Activated CD4-positive, CD25-positive, alpha-beta regulatory T cell treated with anti-CD3 and anti-CD28 coated beads, Interleukin-2, amount 50 U/mL, for 24 hours (primary cell): ENCODE measurements around the gene SCYL3.
A peak's percentile ranks its signal among the peaks of the same experiment; 100 is the strongest.
"Not testable (repeated sequence)": the region's sequence is repeated elsewhere in the genome, so short reads cannot be mapped to it uniquely, and the experiment has no call there.

ENCODE experiments used
- ATAC-seq, 2 donors: fragments of 150-1000 bp; cut with Tn5 transposase; one replicate each; pipeline ENCODE4 v1.10.0; 2021; ENCODE audit warnings: mild to moderate bottlenecking in 1 of 2, moderate library complexity in 1 of 2

Gene SCYL3

DNA sequence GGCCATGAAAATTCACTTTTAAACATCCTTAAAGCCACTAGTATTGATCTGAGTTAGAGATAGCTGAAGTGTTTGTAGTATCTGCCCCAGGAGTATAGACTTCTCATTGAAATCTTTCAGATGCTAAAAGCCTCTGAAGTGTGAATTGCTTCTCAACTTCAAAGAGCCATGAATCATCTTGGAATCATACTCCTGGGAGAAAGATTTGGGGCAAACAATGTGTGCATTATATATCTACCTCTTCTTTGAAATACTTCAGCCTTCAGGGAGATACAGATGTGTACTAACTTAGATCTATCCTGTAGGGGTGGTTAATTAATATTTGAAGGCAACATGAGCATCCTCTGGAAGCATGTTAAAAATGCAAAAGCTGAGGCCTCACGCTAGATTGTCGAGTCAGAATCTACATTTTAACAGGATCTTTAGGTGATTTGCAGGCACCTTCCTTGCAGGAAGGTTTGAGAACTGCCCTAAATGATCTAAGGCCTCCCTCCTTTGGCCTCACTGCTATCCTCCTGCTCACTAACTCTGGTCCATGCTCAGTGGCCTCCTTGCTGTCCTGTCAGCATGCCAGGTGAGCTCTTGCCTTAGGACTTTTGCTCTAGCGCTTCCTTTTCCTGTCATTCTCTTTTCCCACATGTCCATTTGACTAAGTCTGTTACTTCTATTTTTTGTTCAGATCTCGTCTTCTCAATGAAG lies 6.0 kb upstream of the SCYL3 start:
- ATAC-seq: no peak

DNA sequence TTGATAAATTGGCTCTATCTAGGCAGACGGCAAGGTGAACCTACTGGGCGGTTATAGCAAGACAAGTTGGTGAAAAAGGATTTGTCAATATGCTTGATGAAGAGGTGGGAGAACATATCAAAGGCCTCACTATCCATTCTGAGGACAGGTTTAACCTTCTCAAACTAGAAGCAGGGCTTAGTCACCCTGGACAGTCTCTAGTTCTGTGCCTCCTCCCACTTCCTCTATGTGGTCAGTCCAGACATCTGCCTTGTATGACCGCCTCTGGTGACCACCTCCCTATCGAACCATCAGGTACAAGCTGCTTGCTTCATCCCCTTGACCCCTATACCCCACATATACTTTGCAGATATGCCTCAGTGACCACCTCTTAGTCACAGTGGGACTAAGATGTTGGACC lies 2.3 kb upstream of the SCYL3 start:
- no peak for ATAC-seq

DNA sequence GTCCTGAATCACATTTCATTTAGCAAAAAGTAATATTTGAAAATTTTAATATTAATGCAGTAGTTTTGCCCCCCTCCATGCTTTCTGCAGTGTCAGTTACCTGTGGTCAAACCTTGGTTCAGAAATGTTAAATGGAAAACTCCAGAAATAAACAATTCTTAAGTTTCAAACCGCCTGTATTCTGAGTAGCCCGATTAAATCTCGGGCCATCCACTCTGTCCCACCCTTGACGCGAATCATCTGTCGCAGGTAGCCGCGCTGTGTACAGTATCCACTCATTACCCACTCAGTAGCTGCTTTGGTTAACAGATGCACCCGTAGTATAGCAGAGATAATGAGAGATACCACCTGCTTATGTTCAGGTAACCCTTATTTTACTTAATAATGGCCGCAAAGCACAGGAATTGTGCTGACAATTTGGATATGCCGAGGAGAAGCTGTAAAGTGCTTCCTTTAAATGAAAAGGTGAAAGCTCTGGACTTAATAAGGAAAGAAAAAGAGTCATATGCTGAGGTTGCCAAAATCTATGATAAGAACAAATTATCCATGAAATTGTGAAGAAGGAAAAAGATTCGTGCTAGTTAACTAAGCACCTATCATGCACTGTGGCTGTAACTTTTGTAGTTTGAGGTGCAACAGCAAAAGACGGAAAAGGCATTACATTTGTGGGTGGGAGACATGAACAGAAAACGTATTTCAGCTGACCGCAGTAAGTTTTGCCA lies 889 bp upstream of the SCYL3 start:
- no peak for ATAC-seq

DNA sequence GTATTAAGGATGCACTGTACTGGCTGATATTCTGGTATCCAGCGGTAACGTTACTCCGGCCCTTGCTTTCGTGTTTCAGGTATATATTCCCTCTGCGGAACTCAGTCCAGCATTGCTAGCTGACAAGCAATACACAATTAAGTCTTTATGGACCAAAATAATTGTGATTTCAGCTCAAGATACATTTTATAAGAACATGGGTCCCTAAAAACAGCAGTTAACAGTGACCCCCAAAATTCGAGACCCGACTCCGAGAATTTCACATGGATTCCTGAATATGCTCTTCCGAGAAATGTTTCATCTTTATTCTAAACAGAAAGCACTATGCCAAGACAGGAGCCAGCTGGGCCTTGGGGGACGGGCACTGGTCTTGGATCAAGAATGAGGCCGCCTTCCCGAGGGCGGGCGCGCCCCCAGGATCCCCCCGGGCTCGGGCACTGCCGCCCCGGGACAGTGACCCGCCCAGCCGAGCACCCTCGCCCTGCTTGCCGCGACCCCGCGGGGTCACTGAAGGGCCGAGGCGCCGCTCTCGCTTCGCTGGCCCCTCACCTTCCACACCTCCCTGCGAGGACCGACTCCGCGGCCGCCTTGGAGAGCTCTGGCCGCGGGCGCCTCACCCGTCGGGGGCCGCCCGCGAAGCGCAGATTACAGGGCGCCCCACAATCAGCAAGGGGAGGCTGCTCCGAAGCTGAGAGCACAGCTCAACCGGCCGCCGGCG lies 610 bp downstream of the SCYL3 start:
- ATAC-seq: peak in 1 of 2 donors; percentile 0

DNA sequence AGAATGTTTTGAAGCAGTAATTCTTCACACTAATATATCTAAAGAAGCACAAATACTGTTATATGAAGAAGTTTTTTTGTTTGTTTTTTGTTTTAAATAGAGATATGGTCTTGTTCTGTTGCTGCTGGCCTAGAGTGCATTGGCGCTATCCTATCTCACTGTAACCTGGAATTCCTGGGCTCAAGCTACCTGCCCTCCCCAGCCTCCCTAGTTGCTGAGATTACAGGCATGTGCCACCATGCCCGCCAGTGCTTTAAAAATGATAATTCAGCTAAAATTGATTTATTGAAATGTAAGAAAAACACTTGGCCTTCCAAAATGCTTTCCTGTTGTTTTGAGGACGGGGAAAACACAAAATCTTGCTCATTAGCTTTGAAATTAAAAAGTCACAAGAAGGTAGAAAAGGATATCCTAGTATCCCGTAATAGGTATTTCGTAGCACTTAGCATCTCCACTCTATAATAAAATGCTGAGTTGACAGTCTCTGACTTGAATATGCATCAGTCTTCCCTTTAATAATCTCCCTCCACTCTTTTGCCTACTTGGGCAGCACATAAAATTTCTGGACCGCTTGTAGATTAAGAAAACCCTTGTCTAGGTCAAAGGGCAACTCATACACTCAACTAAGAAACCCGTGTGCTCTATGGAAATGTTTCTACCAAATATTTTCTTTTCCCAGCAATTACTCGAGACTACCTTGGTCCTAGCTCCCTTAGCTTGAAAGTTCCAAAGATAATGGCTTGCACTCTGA lies 1.3 kb downstream of the SCYL3 start:
- ATAC-seq: no peak

DNA sequence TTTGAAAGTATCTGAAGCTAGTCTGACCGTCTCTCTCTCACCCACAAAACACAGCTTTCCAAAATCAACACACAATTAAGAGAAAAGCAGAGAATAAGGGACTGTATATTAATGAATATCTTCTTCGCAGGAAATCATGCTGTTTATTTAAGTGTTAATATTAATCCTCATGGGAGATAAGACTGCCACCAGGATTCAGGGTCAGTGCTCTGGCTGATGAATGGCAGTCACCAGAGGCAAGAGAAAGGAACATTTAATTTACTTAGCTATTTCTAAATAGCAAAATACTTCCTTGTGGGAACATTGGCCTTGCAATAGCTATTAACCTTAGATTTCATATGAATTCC lies 2.2 kb downstream of the SCYL3 start:
- ATAC-seq: no peak

DNA sequence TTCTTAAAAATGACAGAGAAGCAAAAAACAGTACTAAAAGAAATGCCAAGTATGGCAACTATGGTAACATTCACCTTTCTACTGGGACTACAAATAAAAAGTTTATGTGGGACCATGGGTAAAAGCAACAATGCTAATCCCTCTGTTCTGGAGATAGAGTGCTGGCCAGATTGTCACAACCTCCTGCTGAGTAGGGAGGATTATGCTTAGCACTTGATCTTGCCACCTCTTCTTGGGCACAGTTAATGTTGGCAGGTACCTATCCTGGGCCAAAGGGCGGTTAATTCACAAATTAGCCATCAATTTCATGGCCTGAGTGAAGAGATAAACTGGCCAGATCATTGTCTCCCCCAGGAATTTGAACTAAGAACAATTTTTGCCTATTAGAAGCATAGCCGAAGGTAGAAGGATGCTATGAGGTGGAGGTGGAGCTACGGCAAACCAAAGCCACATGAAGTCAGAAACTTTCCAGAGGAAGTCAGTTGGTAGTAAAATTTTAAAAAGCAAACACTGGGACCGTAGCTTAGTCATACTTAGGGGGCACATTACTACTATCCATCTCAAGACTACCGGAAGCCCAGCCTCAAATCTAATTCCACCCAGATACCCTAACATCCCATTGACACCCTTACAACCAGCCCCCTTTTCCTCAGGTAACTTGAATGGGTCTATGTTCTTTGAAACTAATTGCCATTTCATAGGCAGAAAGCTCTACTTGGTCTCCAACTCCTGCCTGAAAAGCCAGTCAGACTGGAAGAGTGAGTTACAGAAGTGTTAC lies 2.7 kb downstream of the SCYL3 start:
- peak; percentile 15 to 17 for ATAC-seq

DNA sequence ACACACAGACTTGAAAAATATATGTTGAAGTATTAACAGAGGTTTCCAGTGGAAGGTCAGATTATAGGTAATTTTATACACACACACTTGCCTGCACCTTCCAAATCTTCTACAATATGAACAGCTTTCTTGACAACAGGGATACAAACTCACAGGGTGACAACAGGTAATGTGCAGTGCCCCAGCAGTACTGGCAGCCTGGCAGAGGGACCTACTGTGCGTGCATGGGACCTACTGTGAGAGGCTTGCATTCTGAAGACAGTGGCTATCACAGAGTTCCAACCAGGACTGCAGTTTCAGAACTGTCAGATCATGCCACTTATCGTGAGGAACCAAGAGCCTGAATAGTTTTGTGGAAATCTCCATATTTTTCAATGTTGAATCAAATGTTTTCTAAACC lies 3.8 kb downstream of the SCYL3 start:
- ATAC-seq: no peak

DNA sequence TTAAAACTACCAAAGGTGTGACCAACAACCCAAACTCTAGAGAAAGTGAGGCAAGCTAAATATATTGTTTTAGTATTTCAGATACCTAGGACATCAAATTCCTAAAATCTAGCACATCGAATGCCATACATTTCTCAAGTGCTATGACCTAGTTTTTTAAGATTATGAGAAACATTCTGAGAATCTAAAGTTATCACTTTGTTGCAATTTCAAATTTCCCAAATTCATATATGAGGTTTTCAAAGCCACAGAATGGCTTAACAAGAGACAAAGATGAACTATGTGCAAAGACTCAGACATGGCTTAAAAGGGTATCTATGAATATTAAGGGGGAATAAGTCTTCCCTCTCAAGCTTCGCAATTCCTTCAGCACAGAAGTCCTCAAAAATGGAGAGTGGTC lies 6.8 kb downstream of the SCYL3 start:
- no peak for ATAC-seq

DNA sequence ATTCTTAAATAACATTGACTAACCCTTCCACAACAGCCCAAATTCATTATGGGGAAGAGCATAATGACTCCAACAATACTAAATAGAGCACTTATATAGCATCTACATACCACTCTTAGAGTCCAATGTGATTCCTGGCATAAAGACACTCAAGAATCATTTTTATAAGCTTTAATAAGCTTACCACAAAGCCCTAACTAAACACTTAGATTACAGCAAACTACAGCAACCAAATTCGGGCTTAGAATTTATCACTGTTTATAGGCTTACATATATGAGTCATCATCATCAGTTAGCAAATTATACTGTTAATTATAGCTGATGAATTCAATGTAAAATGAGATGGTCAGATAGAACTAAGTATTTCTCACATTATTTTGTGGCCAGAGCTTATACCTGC lies 7.3 kb downstream of the SCYL3 start:
- no peak for ATAC-seq

DNA sequence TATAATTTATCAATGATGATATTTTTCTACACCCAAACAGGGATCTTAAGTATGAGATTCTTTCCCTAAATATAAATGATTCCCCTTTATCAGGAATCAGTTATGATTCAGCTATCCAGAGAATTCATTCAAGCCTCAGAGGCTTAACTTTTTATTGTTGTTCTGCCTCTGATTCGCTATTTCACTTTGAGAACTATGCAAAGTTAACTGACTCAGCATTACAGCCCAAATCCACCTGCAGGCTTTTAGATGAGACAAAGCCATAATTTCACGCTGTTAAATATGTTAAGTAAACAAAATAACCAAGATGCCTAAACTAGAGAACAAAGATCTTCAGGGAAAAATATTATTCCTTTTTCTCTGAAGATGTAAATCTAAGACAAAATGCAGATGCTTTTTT lies 8.5 kb downstream of the SCYL3 start:
- ATAC-seq: no peak

DNA sequence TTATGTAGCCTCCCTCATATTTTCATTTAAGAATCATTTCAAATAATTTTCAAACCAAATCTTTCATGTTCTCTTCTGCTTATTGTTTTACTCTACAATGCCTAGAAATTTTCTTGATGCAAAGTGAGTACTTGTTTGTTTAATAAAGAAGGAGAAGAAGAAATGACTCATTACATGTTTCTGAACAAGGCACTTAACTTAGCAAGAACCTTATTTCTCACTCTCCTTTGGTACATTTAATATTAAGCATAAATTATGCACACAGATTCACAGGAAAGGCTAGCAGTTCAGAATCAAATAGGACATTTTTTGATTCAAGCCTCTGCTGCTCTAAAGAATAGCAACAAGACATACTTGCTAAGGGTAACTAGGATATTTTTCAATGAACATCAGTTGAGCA lies 9.1 kb downstream of the SCYL3 start:
- no peak for ATAC-seq

DNA sequence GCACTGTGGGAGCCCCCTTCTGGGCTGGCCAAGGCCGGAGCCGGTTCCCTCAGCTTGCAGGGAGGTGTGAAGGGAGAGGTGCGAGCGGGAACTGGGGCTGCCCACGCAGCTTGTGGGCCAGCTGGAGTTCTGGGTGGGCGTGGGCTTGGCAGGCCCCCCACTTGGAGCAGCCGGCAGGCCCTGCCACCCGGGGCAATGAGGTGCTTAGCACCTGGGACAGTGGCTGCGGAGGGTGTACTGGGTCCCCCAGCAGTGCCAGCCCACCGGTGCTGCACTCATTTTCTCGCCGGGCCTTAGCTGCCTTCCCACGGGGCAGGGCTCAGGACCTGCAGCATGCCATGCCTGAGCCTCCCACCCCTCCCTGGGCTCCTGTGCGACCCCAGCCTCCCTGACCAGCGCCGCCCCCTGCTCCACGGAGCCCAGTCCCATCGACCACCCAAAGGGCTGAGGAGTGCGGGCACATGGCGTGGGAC lies 11.6 kb downstream of the SCYL3 start:
- no peak for ATAC-seq

DNA sequence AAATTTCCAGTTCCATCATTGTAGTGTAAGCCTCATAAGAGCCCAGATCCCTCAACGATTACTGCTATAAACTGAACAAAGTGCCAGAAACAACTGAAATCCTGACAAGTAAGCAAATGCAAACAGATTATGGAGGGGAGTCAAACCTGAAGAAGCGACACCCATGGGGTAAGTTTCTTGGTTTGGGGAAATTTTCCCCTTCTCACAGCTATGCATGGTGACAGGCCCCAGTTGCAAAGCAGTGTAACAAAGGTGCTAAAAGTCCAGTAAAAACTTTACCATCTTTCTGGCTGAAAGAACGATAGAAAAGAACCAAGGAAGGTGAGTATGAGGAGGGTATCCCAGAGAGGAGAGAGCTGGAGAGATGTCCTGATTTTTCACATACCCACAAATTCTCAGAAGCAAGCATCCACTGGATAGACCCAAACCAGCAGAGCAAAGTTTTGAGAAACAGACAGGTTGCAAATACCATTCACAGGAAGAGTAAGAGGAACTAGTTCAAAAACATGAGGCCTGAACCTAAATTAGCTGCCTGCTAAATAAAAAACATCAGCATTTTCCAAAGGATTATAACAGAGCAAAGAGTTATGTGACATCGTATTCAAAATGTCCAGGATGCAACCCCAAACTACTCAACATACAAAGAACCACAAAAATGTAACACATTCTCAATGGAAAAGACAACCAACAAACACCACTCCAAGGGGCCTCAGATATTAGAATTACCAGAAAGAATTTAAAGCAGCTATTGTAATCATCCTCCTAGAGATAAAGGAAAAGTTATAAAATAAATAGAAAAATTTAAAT lies 14.5 kb downstream of the SCYL3 start:
- ATAC-seq: no peak

DNA sequence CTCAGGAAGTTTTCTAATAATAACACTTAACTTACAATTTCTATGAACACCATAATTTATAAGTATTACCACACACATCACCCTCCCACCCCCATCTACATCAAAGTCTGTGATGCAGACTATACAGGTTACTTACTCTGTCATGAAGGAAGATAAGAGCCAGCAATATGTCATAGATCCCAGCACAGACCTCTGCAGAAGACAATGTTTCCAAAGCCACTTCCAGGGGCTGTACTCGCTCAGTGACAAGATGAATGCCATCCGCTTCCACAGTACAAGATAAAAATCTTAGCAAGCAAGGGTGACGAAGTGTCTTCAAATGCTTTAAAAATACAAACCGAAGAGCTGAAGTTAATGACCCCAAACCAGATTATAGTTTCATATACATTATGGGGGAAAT lies 15.2 kb downstream of the SCYL3 start:
- ATAC-seq: no peak

DNA sequence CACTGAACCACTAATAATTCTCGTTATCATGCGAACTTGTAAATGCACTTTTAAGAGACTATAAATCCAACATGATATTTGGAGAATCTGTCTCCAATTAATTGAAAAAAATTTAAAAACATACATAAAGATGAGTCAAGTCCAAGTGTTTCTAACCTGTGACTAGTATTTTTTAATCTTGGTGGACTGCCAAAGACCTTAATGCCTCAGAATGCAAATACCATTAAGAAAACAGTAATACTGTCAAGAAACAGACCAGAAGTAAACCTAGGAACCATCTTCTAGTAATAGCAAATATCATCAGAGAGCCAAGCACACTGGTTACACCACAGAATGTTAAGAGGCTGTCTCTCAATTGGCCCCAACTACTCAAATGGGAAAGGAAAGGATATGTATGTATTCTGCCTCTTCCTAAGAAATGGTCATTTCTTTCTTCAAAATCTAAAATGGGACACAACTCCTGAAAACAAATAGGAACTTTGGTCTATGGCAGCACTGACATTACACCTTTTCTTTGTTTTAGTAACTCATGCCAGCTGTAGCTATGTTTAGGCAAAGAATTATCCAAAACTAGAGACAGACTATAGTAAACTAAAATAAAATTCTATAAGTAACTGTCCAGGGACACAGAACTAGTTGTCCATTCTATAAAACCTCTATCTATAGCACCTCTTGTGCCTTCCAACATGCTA lies 15.8 kb downstream of the SCYL3 start:
- ATAC-seq: no peak

DNA sequence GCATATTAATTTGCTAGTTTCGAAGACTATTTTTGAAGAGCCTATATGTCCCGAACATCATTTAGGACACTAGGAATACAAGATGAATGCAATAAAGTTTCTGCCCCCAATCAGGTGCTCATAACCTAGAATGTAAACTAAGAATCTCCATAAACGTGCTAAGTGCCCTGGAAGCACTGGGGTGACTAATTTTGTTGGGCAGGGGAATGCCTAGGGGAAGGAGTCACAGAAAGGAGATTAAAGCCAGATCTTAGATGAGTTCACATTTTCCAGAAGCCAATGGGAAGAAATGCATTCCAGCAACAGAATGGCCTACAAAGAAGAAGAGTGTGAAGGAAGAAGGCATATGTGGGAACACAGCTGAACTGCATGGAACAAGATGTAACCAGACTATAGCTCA lies 19.5 kb downstream of the SCYL3 start:
- ATAC-seq: no peak

DNA sequence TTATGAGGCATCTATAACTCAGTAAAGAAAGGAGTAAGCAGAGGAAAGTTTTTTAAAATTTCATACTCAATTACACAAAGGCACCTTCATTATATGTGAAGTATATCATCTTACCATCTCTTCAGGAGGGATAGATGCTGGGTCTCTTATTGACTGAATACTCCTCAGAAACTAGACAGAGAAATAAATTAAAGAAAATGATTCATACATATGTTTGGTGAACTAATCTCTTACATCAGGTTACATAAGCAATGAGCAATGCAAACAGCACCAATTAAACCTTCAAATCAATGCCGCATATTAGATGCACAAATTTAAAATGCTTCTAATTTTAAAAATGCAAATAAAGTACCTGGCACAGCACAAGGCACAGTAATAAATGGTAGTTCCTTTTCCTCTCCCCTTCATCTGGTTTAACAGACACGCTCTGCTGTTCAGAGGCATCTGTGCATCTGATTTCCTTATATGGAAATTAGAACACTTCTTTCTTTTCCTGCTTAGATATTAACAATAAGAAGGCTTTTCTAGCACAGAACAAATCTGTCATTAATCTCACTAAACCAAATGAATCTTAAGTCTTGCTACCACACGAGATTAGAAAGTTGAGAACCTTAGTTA lies 20.0 kb downstream of the SCYL3 start:
- ATAC-seq: peak; percentile 32 to 48

DNA sequence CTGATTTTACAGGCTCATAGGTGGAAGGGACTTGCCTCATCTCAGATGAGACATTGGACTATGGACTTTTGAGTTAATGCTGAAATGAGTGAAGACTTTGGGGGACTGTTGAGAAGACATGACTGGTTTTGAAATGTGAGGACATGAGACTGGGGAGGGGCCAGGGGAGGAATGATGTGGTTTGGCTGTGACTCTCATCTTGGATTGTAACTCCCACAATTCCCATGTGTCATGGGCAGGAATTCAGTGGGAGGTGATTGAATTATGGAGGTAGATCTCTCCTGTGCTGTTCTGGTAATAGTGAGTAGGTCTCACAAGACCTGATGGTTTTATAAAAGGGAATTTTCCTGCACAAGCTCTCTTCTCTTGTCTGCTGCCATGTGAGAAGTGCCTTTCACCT lies 20.8 kb downstream of the SCYL3 start:
- no peak for ATAC-seq

DNA sequence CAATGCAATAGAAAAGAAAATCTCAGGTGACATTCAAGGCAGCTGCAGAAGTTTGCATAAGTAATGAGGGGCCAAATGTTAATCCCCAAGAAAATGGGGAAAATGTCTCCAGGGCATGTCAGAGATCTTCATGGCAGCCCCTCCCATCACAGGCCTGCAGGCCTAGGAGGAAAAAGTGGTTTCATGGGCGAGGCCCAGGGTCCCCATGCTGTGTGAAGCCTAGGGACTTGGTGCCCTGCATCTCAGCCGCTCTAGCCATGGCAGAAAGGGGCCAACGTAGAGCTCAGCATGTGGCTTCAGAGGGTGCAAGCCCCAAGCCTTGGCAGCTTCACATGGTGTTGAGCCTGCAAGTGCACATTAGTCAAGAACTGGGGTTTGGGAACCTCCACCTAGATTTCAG lies 21.7 kb downstream of the SCYL3 start:
- not testable (repeated sequence) for ATAC-seq
